NCI-H2029 (cell line): Measurements from ENCODE around the gene AMDHD1.

ENCODE experiments used
- DNase-seq: peaks from one replicate; lab custom pipeline; 2025; lab: John Stamatoyannopoulos, UW

The AMDHD1 gene

GRCh38 chr12:95943330-95943842 is at the start of gene AMDHD1:
Gene AMDHD1 (plus strand): TSS chr12:95943331. CDS start chr12:95943399, 68 bp downstream.
- peak; percentile 30 for DNase-seq

GRCh38 chr12:95896846-95897245 is 46.3 kb upstream of the AMDHD1 start:
- DNase-seq = no peak

- no peak for DNase-seq
These were observed 45.0 kb upstream of the AMDHD1 start for GRCh38 chr12:95898081-95898480.

GRCh38 chr12:95908573-95908972 is 34.6 kb upstream of the AMDHD1 start:
- DNase-seq = no peak

GRCh38 chr12:95909871-95910270 is 33.3 kb upstream of the AMDHD1 start:
- no peak for DNase-seq

GRCh38 chr12:95918194-95918993 is 24.7 kb upstream of the AMDHD1 start:
- peak; percentile 55 for DNase-seq

GRCh38 chr12:95919110-95919509 is 24.0 kb upstream of the AMDHD1 start:
- no peak for DNase-seq

- DNase-seq = no peak
These were observed 20.9 kb upstream of the AMDHD1 start for GRCh38 chr12:95922231-95922630.

- no peak for DNase-seq
These were observed 2.6 kb upstream of the AMDHD1 start for GRCh38 chr12:95940514-95940913.

GRCh38 chr12:95942101-95942523 is 1.0 kb upstream of the AMDHD1 start:
- DNase-seq = no peak

- DNase-seq = peak; percentile 12
These were observed 404 bp upstream of the AMDHD1 start, which contains the start of gene CCDC38 for GRCh38 chr12:95942524-95943329. Gene CCDC38 (minus strand): TSS chr12:95942614. CDS start chr12:95936509, 6,105 bp downstream.

GRCh38 chr12:95944108-95944704 is 1.1 kb downstream of the AMDHD1 start:
- no peak for DNase-seq

GRCh38 chr12:95949477-95950206 is 6.5 kb downstream of the AMDHD1 start:
- no peak for DNase-seq

- peak; percentile 61 for DNase-seq
These were observed 8.4 kb downstream of the AMDHD1 start for GRCh38 chr12:95951515-95951914.

- DNase-seq = no peak
These were observed 9.9 kb downstream of the AMDHD1 start for GRCh38 chr12:95953000-95953399.

- no peak for DNase-seq
These were observed 12.5 kb downstream of the AMDHD1 start for GRCh38 chr12:95955549-95956159.

- no peak for DNase-seq
These were observed 13.5 kb downstream of the AMDHD1 start for GRCh38 chr12:95956557-95957145.

- peak; percentile 41 for DNase-seq
These were observed 16.0 kb downstream of the AMDHD1 start for GRCh38 chr12:95959107-95959506.

GRCh38 chr12:95960241-95960640 is 17.1 kb downstream of the AMDHD1 start:
- no peak for DNase-seq

GRCh38 chr12:95962222-95962621 is 19.1 kb downstream of the AMDHD1 start:
- DNase-seq = no peak

GRCh38 chr12:95963096-95963495 is 20.0 kb downstream of the AMDHD1 start:
- DNase-seq = no peak
